ENCODE measurements around the gene NPY4R.
"Not testable (repeated sequence)": the region's sequence is repeated elsewhere in the genome, so short reads cannot be mapped to it uniquely, and the experiment has no call there.

- not testable (repeated sequence) for TF ChIP-seq CTCF, POLR2A (IDR thresholded peaks at IDR 0.05)
Measured at GRCh38 chr10:46490285-46490684, 24.5 kb upstream of the NPY4R start.

Data from thyroid gland (tissue), 4 donors.